SK-N-SH treated with all-trans-retinoic acid at 6 μM for 48 hours (cell line): Measurements from ENCODE around the gene STK39.
A peak's percentile ranks its signal among the peaks of the same experiment; 100 is the strongest.

Experiments used
- ATAC-seq: fragments of 200-7000 bp; cut with Tn5 transposase; 3 replicates; pipeline ENCODE4 v1.9.1; 2020; ENCODE audit warnings: mild to moderate bottlenecking, moderate library complexity
- BACH2 ChIP-seq: fragments of 250-450 bp; sonication (Bioruptor Pico); IDR thresholded peaks from 2 replicates; pipeline ENCODE4 v1.9.0; 2021; ENCODE audit warnings: mild to moderate bottlenecking, borderline replicate concordance
- GLIS3 ChIP-seq: fragments of 250-450 bp; sonication (Bioruptor Pico); IDR thresholded peaks from 2 replicates; pipeline ENCODE4 v1.5.0; 2020; ENCODE audit warnings: mild to moderate bottlenecking, moderate library complexity
- ISL1 ChIP-seq: fragments of 250-450 bp; sonication (Bioruptor Pico); IDR thresholded peaks from 2 replicates; pipeline ENCODE4 v2.1.2; 2022; ENCODE audit warnings: mild to moderate bottlenecking, moderate library complexity
- PPARA ChIP-seq: fragments of 250-450 bp; sonication (Bioruptor Pico); IDR thresholded peaks from 2 replicates; pipeline ENCODE4 v1.5.0; 2020; ENCODE audit warnings: mild to moderate bottlenecking, borderline replicate concordance
- RARB ChIP-seq: fragments of 250-450 bp; sonication (Bioruptor Pico); IDR thresholded peaks from 2 replicates; pipeline ENCODE4 v1.8.0; 2021; ENCODE audit warnings: mild to moderate bottlenecking, moderate library complexity
- SNAI2 ChIP-seq: fragments of 250-450 bp; sonication (Bioruptor Pico); IDR thresholded peaks from 2 replicates; pipeline ENCODE4 v1.5.0; 2020; ENCODE audit warnings: mild to moderate bottlenecking, moderate library complexity
- TCF4 ChIP-seq: fragments of 250-450 bp; sonication (Bioruptor Pico); IDR thresholded peaks from 2 replicates; pipeline ENCODE4 v1.8.0; 2021; ENCODE audit warnings: mild to moderate bottlenecking, moderate library complexity, borderline replicate concordance
- ZFP3 ChIP-seq: fragments of 250-450 bp; sonication (Bioruptor Pico); IDR thresholded peaks from 2 replicates; pipeline ENCODE4 v1.5.0; 2020; ENCODE audit warnings: mild to moderate bottlenecking, moderate library complexity
- ZFP30 ChIP-seq: fragments of 450-650 bp; formaldehyde crosslinking; IDR thresholded peaks from 2 replicates; pipeline ENCODE4 v1.5.0; 2022; ENCODE audit warnings: mild to moderate bottlenecking, moderate library complexity
- ZNF565 ChIP-seq: fragments of 450-650 bp; formaldehyde crosslinking; conservative IDR thresholded peaks from 2 replicates; pipeline ENCODE4 v1.5.0; 2020; ENCODE audit warnings: low read depth, mild to moderate bottlenecking, moderate library complexity
- ZNF70 ChIP-seq: fragments of 450-650 bp; formaldehyde crosslinking; IDR thresholded peaks from 2 replicates; pipeline ENCODE4 v1.5.0; 2020; ENCODE audit warnings: mild to moderate bottlenecking, moderate library complexity
- ZNF8 ChIP-seq: fragments of 450-650 bp; formaldehyde crosslinking; IDR thresholded peaks from 2 replicates; pipeline ENCODE4 v1.5.0; 2020; ENCODE audit warnings: mild to moderate bottlenecking, moderate library complexity
- TF ChIP-seq, protein P1 (sequence below): fragments of 250-450 bp; sonication (Bioruptor Pico); IDR thresholded peaks from 2 replicates; pipeline ENCODE4 v1.5.1; 2021; ENCODE audit warnings: mild to moderate bottlenecking, moderate library complexity
- TF ChIP-seq, protein P2 (sequence below): fragments of 250-450 bp; sonication (Bioruptor Pico); IDR thresholded peaks from 2 replicates; pipeline ENCODE4 v1.5.0; 2020; ENCODE audit warnings: mild to moderate bottlenecking, moderate library complexity
- TF ChIP-seq, protein P3 (sequence below): fragments of 250-450 bp; sonication (Bioruptor Pico); IDR thresholded peaks from 2 replicates; pipeline ENCODE4 v1.5.1; 2020; ENCODE audit warnings: low read depth, mild to moderate bottlenecking, moderate library complexity
- TF ChIP-seq, protein P4 (sequence below): fragments of 250-450 bp; sonication (Bioruptor Pico); IDR thresholded peaks from 2 replicates; pipeline ENCODE4 v1.8.0; 2021; ENCODE audit warnings: low read depth, mild to moderate bottlenecking, moderate library complexity, borderline replicate concordance

STK39 gene

DNA sequence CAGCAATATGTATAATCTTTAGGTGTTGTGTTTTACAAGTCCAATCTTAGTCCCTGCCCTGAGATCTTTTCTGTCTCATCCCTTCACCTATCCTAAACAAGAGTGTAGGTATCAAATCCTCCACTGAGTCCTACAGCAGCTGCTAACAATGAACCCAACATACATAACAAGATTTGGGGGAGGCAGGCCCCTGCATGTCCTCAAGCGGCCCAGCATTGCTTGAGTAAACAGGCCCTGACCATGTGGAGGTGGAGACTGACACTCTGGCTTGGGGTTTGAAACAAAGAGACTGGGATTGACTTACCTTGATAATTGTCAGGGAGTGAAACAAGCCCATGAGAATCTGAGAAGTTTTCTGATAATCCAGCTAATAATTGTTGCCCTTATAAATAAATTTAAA lies 213.4 kb downstream of the STK39 start:
- ATAC-seq = no peak
- TF ChIP-seq, protein P1, sequence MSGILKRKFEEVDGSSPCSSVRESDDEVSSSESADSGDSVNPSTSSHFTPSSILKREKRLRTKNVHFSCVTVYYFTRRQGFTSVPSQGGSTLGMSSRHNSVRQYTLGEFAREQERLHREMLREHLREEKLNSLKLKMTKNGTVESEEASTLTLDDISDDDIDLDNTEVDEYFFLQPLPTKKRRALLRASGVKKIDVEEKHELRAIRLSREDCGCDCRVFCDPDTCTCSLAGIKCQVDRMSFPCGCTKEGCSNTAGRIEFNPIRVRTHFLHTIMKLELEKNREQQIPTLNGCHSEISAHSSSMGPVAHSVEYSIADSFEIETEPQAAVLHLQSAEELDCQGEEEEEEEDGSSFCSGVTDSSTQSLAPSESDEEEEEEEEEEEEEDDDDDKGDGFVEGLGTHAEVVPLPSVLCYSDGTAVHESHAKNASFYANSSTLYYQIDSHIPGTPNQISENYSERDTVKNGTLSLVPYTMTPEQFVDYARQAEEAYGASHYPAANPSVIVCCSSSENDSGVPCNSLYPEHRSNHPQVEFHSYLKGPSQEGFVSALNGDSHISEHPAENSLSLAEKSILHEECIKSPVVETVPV (CRISPR knock-in tag) = no peak
- TF ChIP-seq PPARA (no peak), ZFP3 (CRISPR knock-in tag) (no peak), TCF4 (CRISPR knock-in tag) (no peak), ZNF565 (no peak)
- TF ChIP-seq, protein P2, sequence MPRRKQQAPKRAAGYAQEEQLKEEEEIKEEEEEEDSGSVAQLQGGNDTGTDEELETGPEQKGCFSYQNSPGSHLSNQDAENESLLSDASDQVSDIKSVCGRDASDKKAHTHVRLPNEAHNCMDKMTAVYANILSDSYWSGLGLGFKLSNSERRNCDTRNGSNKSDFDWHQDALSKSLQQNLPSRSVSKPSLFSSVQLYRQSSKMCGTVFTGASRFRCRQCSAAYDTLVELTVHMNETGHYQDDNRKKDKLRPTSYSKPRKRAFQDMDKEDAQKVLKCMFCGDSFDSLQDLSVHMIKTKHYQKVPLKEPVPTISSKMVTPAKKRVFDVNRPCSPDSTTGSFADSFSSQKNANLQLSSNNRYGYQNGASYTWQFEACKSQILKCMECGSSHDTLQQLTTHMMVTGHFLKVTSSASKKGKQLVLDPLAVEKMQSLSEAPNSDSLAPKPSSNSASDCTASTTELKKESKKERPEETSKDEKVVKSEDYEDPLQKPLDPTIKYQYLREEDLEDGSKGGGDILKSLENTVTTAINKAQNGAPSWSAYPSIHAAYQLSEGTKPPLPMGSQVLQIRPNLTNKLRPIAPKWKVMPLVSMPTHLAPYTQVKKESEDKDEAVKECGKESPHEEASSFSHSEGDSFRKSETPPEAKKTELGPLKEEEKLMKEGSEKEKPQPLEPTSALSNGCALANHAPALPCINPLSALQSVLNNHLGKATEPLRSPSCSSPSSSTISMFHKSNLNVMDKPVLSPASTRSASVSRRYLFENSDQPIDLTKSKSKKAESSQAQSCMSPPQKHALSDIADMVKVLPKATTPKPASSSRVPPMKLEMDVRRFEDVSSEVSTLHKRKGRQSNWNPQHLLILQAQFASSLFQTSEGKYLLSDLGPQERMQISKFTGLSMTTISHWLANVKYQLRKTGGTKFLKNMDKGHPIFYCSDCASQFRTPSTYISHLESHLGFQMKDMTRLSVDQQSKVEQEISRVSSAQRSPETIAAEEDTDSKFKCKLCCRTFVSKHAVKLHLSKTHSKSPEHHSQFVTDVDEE = no peak

DNA sequence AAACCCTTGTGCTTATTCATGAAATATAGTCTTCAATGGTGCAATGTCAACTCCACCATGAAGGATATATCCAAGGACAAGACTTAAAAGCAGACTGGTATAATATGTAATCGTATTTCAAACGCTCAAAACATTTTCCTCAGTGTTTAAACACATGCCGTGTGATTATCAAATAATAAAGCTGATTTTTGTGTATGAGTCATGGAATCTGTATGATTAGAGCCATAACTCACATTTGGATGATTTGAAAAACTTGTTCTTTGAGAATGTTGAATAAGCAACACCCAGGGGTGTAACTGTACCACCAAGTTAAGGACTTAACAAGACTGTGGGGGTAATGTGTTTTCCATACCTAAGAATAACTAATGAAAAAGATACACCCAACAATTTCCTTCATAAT lies 215.3 kb downstream of the STK39 start:
- TF ChIP-seq ZNF8 (no peak), ZFP30 (CRISPR knock-in tag) (no peak), BACH2 (CRISPR knock-in tag) (no peak), ZNF565 (no peak), ISL1 (CRISPR knock-in tag) (0 out of 2 replicates have a peak, but pooled peaks have one; percentile 12)
- TF ChIP-seq, protein P3, sequence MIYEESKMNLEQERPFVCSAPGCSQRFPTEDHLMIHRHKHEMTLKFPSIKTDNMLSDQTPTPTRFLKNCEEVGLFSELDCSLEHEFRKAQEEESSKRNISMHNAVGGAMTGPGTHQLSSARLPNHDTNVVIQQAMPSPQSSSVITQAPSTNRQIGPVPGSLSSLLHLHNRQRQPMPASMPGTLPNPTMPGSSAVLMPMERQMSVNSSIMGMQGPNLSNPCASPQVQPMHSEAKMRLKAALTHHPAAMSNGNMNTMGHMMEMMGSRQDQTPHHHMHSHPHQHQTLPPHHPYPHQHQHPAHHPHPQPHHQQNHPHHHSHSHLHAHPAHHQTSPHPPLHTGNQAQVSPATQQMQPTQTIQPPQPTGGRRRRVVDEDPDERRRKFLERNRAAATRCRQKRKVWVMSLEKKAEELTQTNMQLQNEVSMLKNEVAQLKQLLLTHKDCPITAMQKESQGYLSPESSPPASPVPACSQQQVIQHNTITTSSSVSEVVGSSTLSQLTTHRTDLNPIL (CRISPR knock-in tag) = no peak
- ATAC-seq = no peak

DNA sequence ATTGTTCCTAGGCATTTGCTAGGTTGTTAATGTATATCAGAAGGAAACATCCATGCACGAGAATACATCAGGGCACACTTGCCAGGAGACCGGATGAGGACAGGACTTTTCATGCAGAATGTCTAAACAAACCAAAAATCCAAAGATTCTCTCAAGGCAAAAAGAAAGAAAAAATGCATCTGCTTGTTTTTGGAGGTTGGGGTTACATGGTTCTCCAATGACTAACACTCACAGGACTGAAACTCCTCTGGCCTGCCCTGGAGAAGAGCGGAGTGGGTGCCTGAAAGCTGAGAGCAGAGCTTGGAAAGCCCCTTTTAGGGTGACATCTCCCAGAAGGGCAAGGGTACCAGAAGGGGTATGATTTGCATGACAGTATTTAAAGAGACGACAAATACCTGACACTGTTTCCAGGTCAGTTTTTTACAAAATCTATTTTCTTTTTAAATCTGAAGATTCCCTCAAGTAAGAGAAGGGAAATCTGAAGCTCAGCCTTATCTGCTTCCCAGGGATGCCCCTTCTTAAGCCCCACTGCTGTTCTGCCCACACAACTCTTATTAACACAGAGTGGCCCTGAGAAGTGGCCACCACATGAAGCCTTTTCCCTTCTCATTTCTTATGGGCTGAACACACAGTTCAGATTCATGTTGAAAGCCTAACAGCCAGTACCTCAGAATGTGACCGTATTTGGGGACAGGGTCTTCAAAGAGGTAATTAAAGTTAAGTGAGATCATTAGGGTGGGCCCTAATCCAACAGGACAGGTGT lies 216.4 kb downstream of the STK39 start:
- ATAC-seq = peak; percentile 57

More for the DNA sequence above, 216.4 kb downstream of the STK39 start:
- TF ChIP-seq, protein P4, sequence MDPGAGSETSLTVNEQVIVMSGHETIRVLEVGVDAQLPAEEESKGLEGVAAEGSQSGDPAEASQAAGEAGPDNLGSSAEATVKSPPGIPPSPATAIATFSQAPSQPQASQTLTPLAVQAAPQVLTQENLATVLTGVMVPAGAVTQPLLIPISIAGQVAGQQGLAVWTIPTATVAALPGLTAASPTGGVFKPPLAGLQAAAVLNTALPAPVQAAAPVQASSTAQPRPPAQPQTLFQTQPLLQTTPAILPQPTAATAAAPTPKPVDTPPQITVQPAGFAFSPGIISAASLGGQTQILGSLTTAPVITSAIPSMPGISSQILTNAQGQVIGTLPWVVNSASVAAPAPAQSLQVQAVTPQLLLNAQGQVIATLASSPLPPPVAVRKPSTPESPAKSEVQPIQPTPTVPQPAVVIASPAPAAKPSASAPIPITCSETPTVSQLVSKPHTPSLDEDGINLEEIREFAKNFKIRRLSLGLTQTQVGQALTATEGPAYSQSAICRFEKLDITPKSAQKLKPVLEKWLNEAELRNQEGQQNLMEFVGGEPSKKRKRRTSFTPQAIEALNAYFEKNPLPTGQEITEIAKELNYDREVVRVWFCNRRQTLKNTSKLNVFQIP (CRISPR knock-in tag) = no peak
- TF ChIP-seq BACH2 (CRISPR knock-in tag) = no peak
- no peak for TF ChIP-seq SNAI2 (CRISPR knock-in tag)
- TF ChIP-seq PPARA = no peak
- TF ChIP-seq, protein P1 (CRISPR knock-in tag) = no peak
- TF ChIP-seq, protein P2 = no peak
- no peak for TF ChIP-seq ZFP30 (CRISPR knock-in tag)
- TF ChIP-seq, protein P3 (CRISPR knock-in tag) = no peak
- TF ChIP-seq TCF4 (CRISPR knock-in tag) = no peak
- no peak for TF ChIP-seq GLIS3 (CRISPR knock-in tag)
- TF ChIP-seq RARB (CRISPR knock-in tag) = no peak
- no peak for TF ChIP-seq ZNF70
